IMR-90 (cell line): Measurements from ENCODE around the gene RABGEF1. TPM values are rescaled to one million over a fixed set of nuclear protein-coding genes. Genes with fewer than 3 reads are reported as not detected.

Experiments
- ATAC-seq: fragments of 200-7000 bp; cut with Tn5 transposase; 2 replicates; pipeline ENCODE4 v1.9.1; 2020; ENCODE audit warnings: low read depth, mild to moderate bottlenecking, moderate library complexity
- BruUV-seq: library from RNA; stranded (reverse); fragments of 400-500 nt; replicated peaks from 2 replicates; lab custom pipeline; 2021; lab: Mats Ljungman, UMichigan
- CTCF ChIA-PET: fragments of 300-600 bp; formaldehyde crosslinking; extraction: SDS; loops from one replicate; lab custom pipeline; 2021; ENCODE audit warnings: antibody characterized with exemption; lab: Yijun Ruan, JAX
- POLR2A ChIA-PET: fragments of 300-600 bp; sonication (Branson Sonifier 250); formaldehyde crosslinking; loops from one replicate; lab custom pipeline; 2022; ENCODE audit warnings: antibody characterized with exemption; ENCODE audit not compliant: unreplicated experiment; lab: Charles Lee
- DNase-seq: peaks from one replicate; pipeline ENCODE4 v3.0.0; 2013
- H2AFZ ChIP-seq: replicated peaks from 2 replicates; pipeline ENCODE3; 2013; ENCODE audit warnings: low read length, mild to moderate bottlenecking; ENCODE audit not compliant: poor library complexity
- H2AK5ac ChIP-seq: 2 replicates; pipeline ENCODE4 v1.6.1; 2013; ENCODE audit warnings: low read depth, low read length, inconsistent platforms
- H2AK9ac ChIP-seq: replicated peaks from 2 replicates; pipeline ENCODE3; 2013; ENCODE audit warnings: mild to moderate bottlenecking, low read depth, low read length, moderate library complexity; ENCODE audit not compliant: poor library complexity
- H2BK120ac ChIP-seq: 2 replicates; pipeline ENCODE4 v1.6.1; 2013; ENCODE audit warnings: low read depth, low read length, inconsistent platforms
- H2BK15ac ChIP-seq: 3 replicates; pipeline ENCODE4 v1.6.1; 2013; ENCODE audit warnings: low read depth, low read length, inconsistent platforms
- H2BK20ac ChIP-seq: 2 replicates; pipeline ENCODE4 v1.6.1; 2013; ENCODE audit warnings: low read depth, mild to moderate bottlenecking, inconsistent platforms, low read length, moderate library complexity
- H2BK5ac ChIP-seq: 2 replicates; pipeline ENCODE4 v1.6.1; 2013; ENCODE audit warnings: mild to moderate bottlenecking, low read depth, low read length, inconsistent platforms; ENCODE audit not compliant: poor library complexity, severe bottlenecking
- H3K14ac ChIP-seq: replicated peaks from 2 replicates; pipeline ENCODE4 v1.6.1; 2013; ENCODE audit warnings: low read depth, low read length, inconsistent platforms
- H3K18ac ChIP-seq: 2 replicates; pipeline ENCODE4 v1.6.1; 2013; ENCODE audit warnings: low read depth, low read length, control low read depth
- H3K23ac ChIP-seq: 2 replicates; pipeline ENCODE4 v1.6.1; 2013; ENCODE audit warnings: low read depth, low read length, inconsistent platforms
- H3K27ac ChIP-seq: 2 replicates; pipeline ENCODE4 v1.5.1; 2013; ENCODE audit warnings: mild to moderate bottlenecking, control low read depth, low read length; ENCODE audit not compliant: insufficient read depth
- H3K27me3 ChIP-seq: 2 replicates; pipeline ENCODE4 v1.6.1; 2013; ENCODE audit warnings: low read length; ENCODE audit not compliant: control insufficient read depth, insufficient read depth
- H3K36me3 ChIP-seq: 2 replicates; pipeline ENCODE4 v1.6.1; 2013; ENCODE audit warnings: low read length, mixed read lengths; ENCODE audit not compliant: control insufficient read depth, insufficient read depth
- H3K4ac ChIP-seq: 2 replicates; pipeline ENCODE4 v1.6.1; 2013; ENCODE audit warnings: low read depth, low read length, inconsistent platforms
- H3K4me1 ChIP-seq: 2 replicates; pipeline ENCODE4 v1.6.1; 2013; ENCODE audit warnings: low read length, mixed read lengths; ENCODE audit not compliant: control insufficient read depth, insufficient read depth
- H3K4me2 ChIP-seq: 2 replicates; pipeline ENCODE4 v1.6.1; 2013; ENCODE audit warnings: low read depth, mild to moderate bottlenecking, control low read depth, low read length, moderate library complexity
- H3K4me3 ChIP-seq: 2 replicates; pipeline ENCODE4 v1.5.1; 2013; ENCODE audit warnings: low read depth, mild to moderate bottlenecking, control low read depth, low read length, moderate library complexity; ENCODE audit not compliant: insufficient read depth
- H3K56ac ChIP-seq: 2 replicates; pipeline ENCODE4 v1.6.1; 2013; ENCODE audit warnings: low read length, inconsistent platforms; ENCODE audit not compliant: insufficient read depth; ENCODE audit errors: extremely low read depth
- H3K79me1 ChIP-seq, 2 experiments: 2 replicates each; pipeline ENCODE4 v1.6.1; 2013; ENCODE audit warnings: low read length in 2 of 2, inconsistent platforms in 1 of 2, low read depth in 1 of 2
- H3K9ac ChIP-seq: 2 replicates; pipeline ENCODE4 v1.6.1; 2013; ENCODE audit warnings: low read depth, low read length, control low read depth
- H3K9me1 ChIP-seq: 2 replicates; pipeline ENCODE4 v1.6.1; 2013; ENCODE audit warnings: low read length, inconsistent platforms; ENCODE audit not compliant: insufficient read depth
- H3K9me3 ChIP-seq: 2 replicates; pipeline ENCODE4 v1.6.1; 2013; ENCODE audit warnings: low read length; ENCODE audit not compliant: control insufficient read depth, insufficient read depth
- H4K20me1 ChIP-seq: 2 replicates; pipeline ENCODE4 v1.6.1; 2013; ENCODE audit warnings: low read length, inconsistent platforms; ENCODE audit not compliant: insufficient read depth
- H4K5ac ChIP-seq: 2 replicates; pipeline ENCODE4 v1.6.1; 2013; ENCODE audit warnings: mild to moderate bottlenecking, low read depth, low read length, control low read depth
- H4K8ac ChIP-seq, 2 experiments: 2 replicates each; pipeline ENCODE4 v1.6.1; 2013; ENCODE audit warnings: low read depth in 2 of 2, low read length in 2 of 2, control low read depth in 1 of 2, inconsistent platforms in 1 of 2
- H4K91ac ChIP-seq: 2 replicates; pipeline ENCODE4 v1.6.1; 2013; ENCODE audit warnings: low read depth, low read length, inconsistent platforms; ENCODE audit not compliant: insufficient read depth
- CEBPB ChIP-seq: IDR thresholded peaks from 2 replicates; pipeline ENCODE4 v1.6.1; 2012; ENCODE audit warnings: low read depth, low read length, improper control_type of control experiment
- MAFK ChIP-seq: IDR thresholded peaks from 2 replicates; pipeline ENCODE4 v1.6.1; 2012; ENCODE audit warnings: low read depth, low read length, improper control_type of control experiment
- WGBS, 2 experiments: methylation state at CpG; one replicate each; pipeline versions ENCODE4 v1.1.5 to v1.1.7; 2013; ENCODE audit warnings: missing lambda C conversion rate in 2 of 2; ENCODE audit not compliant: insufficient read length in 1 of 2; ENCODE audit errors: extremely low coverage in 2 of 2; 5-methylcytosine and 5-hydroxymethylcytosine counted together
- dilution Hi-C: fragments of 300-500 bp; cut with HindIII; formaldehyde crosslinking; loops from one replicate; pipeline ENCODE4 v1.14.3; 2018; ENCODE audit warnings: low sequenced_read_pairs; ENCODE audit not compliant: unreplicated experiment
- in situ Hi-C: fragments of 300-500 bp; cut with MboI; formaldehyde crosslinking; loops from 3 replicates; pipeline ENCODE4 v1.14.3; 2019; ENCODE audit warnings: low sequenced_read_pairs, inconsistent platforms, mixed read lengths
- intact Hi-C: fragments of 100-400 bp; cut with micrococcal nuclease; formaldehyde crosslinking; loops from 2 replicates; pipeline ENCODE4 v1.10.0; 2022
- polyA plus RNA-seq, 3 experiments: library from polyadenylated mRNA; depleted of rRNA; stranded (reverse); fragments of >200 nt; gene quantifications; 2 replicates each; pipeline ENCODE4 v1.2.3, GENCODE V29; 2012; ENCODE audit warnings: low replicate concordance in 1 of 3
- total RNA-seq: library from RNA; depleted of rRNA; stranded (reverse); fragments of >200 nt; gene quantifications from 2 replicates; pipeline ENCODE4 v1.2.3, GENCODE V29; 2012

The RABGEF1 gene
- total and polyA plus RNA-seq, 2 of the 4 experiments (the other 2 are of a cell fraction): 34.9 to 56.6 TPM

- Histone ChIP-seq H3K9me1 (0 out of 2 replicates have a peak, but pooled peaks cover 3% of the 10 kb centered on the region), H3K79me1 (peaks cover 15 to 60% of the 10 kb centered on the region in 2 experiments; a peak in 3 of 4 replicates), H3K56ac (no peak overlapping the region), H4K8ac (peak overlapping the region; percentile 87 to 97; a peak in 1 of 4 replicates), H3K23ac (no peak overlapping the region), H2BK120ac (no peak overlapping the region), H3K27ac (no peak overlapping the region), H3K9ac (no peak overlapping the region; the same call in 1 of the 2 replicates), H3K9me3 (peaks cover 8% of the 10 kb centered on the region), H2AFZ (no peak overlapping the region), H3K4me2 (peak overlapping the region; percentile 79; the same call in 1 of the 2 replicates), H2AK5ac (no peak overlapping the region), H4K5ac (peak overlapping the region; percentile 47; the same call in 1 of the 2 replicates), H4K91ac (no peak overlapping the region), H3K36me3 (peaks cover 12% of the 10 kb centered on the region), H3K27me3 (no peaks in the 10 kb centered on the region), H3K14ac (no peak overlapping the region), H2AK9ac (no peak overlapping the region), H3K4ac (0 out of 2 replicates have a peak overlapping the region, but pooled peaks have one; percentile 30), H3K18ac (no peak overlapping the region), H2BK5ac (no peak overlapping the region), H2BK20ac (no peak overlapping the region), H3K4me1 (peaks cover 2% of the 10 kb centered on the region), H2BK15ac (no peak overlapping the region), H3K4me3 (peak overlapping the region; percentile 78), H4K20me1 (peaks cover 12% of the 10 kb centered on the region)
- in situ Hi-C loops (no loop called here), intact Hi-C loops (no loop called here), dilution Hi-C loops (no loop called here)
- WGBS, 2 experiments: 95% methylated on average over 4 of the region's 14 CpGs; no CpG with 5 or more reads in 1 of the 2 experiments
- no TSS peak for BruUV-seq
- ChIA-PET CTCF (no interaction called here), POLR2A (interaction anchor here (0.6 to 0.7 kb wide), 2 partner anchors 22 to 555 kb away, joined by 3 to 5 read pairs; no protein-coding TSS in a partner anchor)
- no peak for ATAC-seq
- TF ChIP-seq MAFK (no peak), CEBPB (peak; percentile 85)
- DNase-seq: no peak
Observed at GRCh38 chr7:66739477-66739876, 1.1 kb upstream of the RABGEF1 start.
